SIG-M5 (cell line): Measurements from ENCODE around the gene LFNG.
"Not testable (repeated sequence)": the region's sequence is repeated elsewhere in the genome, so short reads cannot be mapped to it uniquely, and the experiment has no call there.

Experiments used
- DNase-seq: peaks from one replicate; lab custom pipeline; 2025; lab: John Stamatoyannopoulos, UW

The LFNG gene

GRCh38 chr7:2530071-2530987 lies 10.8 kb downstream of the LFNG start:
- DNase-seq = peak; percentile 32

- DNase-seq = not testable (repeated sequence)
These were observed 11.6 kb downstream of the LFNG start for GRCh38 chr7:2530994-2531795.

- not testable (repeated sequence) for DNase-seq
These were observed 12.2 kb downstream of the LFNG start for GRCh38 chr7:2531796-2532110.

- not testable (repeated sequence) for DNase-seq
These were observed 12.7 kb downstream of the LFNG start for GRCh38 chr7:2532199-2532772.

- not testable (repeated sequence) for DNase-seq
These were observed 13.2 kb downstream of the LFNG start for GRCh38 chr7:2532816-2533215.

GRCh38 chr7:2533566-2533965 lies 14.0 kb downstream of the LFNG start:
- DNase-seq = not testable (repeated sequence)

GRCh38 chr7:2534214-2534613 lies 14.6 kb downstream of the LFNG start:
- not testable (repeated sequence) for DNase-seq

- not testable (repeated sequence) for DNase-seq
These were observed 16.5 kb downstream of the LFNG start for GRCh38 chr7:2535872-2536627.

GRCh38 chr7:2537981-2538851 lies 18.6 kb downstream of the LFNG start:
- no peak for DNase-seq

GRCh38 chr7:2539031-2539911 lies 19.7 kb downstream of the LFNG start:
- DNase-seq = no peak

GRCh38 chr7:2540133-2540532 lies 20.6 kb downstream of the LFNG start:
- DNase-seq = no peak

GRCh38 chr7:2540641-2541051 lies 21.1 kb downstream of the LFNG start:
- no peak for DNase-seq

- no peak for DNase-seq
These were observed 21.9 kb downstream of the LFNG start for GRCh38 chr7:2541291-2542010.

- DNase-seq = no peak
These were observed 22.7 kb downstream of the LFNG start for GRCh38 chr7:2542011-2542915.

GRCh38 chr7:2542916-2543871 lies 23.6 kb downstream of the LFNG start:
- DNase-seq = no peak

GRCh38 chr7:2544541-2545188 lies 25.1 kb downstream of the LFNG start:
- DNase-seq = no peak
